ENCODE results near the gene GAREM1.

GAREM1 gene

DNA sequence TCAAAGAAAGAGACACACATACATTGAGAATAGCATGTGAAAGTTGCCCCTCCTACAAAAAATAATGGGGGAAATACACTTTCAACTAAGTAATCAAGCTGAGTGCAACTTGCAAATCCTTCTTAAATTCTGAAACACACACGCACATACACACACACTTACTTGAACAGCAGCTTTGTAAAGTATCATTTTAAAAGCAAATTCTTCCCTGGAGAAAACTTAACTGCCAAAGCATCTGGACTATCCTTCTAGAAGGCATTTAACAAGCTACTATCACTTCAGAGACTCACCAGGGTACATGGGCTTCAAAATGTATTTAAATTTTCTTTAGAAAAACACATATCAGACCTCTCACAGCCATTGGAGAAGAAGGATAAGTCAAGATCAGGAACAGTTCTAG lies 15.3 kb downstream of the GAREM1 start:
- no peak for DNase-seq

DNA sequence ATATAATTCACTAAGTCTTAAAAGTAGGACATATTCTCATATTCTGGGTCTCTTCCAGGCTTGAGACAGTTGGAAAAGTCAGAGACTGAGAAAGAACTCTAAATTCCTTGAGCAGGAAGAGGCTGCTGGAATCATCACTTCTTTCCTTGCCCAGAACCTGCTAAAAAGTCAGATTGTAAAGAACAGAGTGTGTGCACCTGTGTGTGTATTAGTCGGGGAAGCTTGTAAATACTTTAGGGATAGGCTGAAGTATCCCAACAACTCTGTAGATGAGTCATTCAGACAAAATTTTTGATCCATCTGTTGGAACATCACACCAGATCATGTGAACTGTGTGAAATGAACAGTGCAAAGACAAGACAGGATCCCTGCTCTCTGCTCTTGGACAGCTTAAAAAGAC lies 16.1 kb downstream of the GAREM1 start:
- no peak for DNase-seq

DNA sequence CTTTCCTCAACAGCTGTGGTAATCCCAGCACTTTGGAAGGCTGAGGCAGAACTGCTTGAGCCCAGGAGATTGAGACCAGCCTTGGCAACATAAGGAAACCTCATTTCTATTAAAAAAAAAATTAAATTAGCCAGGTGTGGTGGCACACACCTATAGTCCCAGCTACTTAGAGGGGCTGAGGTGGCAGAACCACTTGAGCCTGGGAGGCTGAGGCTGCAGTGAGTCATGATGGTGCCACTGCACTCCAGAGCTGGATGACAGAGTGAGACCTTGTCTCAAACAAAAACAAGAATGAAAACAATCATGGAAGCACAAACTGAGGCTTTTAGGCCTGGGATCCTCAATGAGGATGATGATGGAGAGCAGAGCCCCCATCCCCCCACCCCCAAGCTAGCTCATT lies 19.8 kb downstream of the GAREM1 start:
- DNase-seq: no peak

DNA sequence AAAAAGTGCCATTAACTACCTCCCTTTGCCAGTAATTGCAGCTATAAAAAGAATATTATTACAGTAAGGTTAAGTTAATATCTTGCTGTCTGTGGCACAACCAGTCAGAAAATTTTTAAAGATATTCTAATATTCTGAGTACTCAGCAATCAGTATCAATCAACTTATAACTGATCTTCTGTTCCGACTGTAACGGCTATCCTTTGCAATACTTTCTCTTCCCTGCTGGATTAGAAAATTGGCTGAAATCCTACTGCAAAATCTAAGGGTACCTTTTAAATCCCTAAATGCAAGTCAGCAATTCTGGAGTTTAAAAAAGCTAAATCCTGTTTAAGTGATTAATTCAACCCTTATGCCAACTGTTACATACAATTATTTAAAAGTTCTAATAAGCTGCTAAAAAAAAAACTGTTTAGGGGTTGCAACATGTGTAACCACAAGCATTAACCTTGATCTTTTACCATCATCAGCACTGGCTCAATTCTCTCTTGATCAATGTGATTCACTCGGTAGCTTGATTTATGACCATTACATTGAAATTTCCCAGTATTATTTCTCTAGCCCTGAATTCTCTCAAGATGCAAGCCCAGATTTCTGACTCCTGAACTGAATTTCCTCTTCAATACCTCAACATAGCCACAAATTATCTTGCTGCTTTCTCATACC lies 20.5 kb downstream of the GAREM1 start:
- no peak for DNase-seq

DNA sequence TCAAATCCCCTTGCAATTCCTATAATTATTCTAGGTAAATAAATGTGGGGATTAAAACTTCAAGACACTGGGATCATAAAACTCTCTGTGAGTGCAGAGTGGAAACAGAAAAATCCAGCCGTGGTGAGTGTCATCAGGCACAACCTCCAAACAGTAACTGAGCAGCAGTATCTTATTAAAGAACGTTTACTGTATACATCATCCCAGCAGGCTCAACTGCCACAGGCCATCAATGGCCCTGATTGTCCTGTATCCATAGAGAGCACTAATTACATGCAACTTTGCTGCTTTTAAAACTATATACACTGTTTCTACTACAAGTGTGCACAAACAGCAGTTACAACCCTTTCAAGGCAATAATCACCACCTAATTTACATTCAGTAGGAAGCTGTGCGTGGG lies 23.9 kb downstream of the GAREM1 start:
- no peak for DNase-seq

DNA sequence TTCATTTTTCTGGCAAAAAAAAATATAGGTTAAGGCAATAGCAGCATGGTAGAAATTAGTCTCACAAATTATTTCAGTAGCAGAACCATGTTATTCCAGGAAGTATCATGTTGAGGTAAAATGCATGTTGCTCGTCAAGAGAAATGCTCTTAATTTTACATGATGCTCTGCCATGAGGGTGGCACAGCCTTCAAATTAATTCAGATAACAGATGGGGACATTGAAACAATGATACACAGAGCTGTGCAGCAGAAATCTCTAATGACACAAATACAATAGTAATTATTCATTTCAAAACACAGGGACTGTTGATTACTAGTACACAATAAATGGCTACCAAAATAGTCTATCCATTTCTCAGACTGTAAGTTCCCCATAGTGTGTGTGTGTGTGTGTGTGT lies 24.8 kb downstream of the GAREM1 start:
- no peak for DNase-seq

DNA sequence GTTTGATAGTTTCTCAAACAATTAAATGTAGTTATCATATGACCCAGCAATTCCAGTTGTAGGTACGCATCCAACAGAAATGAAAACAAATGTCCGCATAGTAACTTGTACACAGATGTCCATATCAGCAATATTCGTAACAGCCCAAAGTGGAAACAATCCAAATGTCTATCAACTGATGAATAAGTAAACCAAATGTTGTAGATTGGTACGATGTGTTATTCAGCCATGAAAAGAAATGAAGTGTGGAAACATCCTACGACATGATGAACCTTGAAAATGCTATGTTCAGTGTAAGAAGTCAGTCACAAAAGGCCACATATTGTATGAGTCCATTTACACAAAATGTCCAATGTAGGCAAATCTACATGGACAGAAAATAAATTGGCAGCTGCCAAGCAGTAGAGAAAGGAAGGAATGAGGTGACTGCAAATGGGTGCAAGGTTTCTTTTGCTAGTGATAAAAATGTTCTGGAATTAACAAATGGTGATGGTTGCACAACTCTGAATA lies 26.9 kb downstream of the GAREM1 start:
- no peak for DNase-seq

DNA sequence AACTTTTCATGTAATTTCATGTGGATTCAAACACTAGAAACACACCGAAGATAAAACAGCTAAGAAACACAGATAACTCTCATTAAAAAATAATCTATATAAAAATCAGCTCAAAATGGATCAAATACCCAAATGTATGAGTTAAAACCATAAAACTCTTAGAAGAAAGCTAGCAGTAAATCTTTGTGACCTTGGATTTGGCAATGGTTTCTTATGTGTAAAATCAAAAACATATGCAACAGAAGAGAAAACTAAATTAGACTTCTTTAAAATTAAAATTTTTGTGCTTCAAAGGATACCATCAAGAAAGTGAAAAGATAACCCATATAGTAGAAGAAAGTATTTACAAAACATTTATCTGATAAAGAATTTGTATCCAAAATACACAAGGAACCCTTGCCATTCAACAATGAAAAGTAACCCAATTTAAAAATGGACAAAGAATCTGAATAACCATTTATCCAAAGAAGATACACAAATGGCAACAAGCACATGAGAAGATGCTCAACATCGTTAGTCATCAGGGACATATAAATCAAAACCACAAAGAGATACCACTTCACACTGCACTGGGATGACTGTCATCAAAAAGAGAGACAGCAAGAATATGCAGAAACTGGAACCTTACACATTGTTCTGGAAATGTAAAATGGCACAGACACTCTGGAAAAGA lies 27.5 kb downstream of the GAREM1 start:
- DNase-seq: no peak

DNA sequence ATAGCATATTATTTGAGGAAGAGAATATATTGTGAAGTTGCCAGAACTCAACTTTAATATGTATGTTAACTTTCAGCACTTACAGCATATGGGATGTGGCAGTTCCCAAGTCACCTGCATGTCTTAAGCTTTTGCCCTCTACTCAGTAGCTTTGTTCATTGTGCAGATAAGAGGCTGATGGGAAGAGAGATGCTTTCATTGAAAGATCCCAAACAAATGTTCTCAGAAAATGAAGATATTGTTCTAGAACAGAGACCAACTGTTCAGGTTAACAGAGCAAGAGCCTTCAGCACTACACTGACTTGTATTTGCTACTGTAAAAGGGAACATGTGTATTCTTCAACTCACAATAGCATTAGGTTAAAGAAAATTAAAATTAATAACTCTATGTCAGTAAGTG lies 28.1 kb downstream of the GAREM1 start:
- no peak for DNase-seq

DNA sequence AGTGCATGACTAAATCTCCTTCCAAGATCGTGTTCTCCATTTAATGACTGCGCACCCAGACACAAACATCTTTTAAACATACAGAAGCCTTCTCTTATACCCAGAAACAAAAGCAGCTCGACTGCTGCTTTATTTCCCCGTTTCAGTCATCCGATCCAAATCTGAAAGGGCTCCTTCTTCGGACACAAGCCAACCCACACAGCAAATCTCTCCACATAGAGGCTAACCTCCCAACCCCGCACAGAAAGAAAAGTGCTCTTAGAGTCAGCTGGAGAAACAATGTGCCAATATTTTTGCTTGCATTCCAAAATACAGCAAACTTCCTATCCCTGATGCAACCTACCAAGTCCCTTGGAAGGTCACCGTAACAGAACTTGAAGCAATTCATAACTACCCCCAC lies 29.1 kb downstream of the GAREM1 start:
- DNase-seq: no peak

DNA sequence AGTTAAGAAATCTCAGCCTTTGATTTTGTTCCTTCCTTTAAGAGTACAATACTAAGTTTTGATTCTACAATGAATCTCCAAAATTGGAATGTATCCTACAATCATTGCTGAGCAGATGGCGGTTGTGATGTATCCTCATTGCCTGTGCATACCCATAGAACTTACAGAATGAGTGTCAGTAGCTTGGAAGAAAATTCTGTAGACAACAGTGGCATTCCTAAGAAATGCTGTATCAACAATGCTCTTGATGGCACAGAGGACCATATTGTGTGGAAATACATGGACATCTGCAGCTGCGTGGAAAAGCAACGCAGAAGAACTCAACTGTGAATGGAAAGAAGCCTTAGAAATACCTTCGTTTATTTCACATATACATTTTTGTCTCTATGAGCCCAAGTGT lies 30.2 kb downstream of the GAREM1 start:
- no peak for DNase-seq

DNA sequence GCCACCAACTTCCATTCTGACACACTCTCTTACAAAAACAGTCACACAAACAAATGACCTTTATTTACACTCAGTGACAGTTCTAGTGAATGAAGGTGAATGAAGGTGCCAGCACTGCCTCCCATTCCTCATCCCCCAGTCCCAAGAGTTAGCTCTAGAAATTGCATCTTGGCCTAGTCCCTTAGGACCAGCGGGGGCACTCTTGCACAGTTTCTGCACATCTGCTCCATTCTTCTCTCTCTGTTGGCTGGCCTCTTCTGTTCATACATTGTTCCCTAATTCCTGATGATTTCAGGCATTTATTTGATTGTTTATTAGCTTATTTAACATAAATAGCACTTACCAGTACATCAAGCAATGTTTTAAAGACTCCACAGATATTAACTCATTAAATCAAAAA lies 30.9 kb downstream of the GAREM1 start:
- no peak for DNase-seq

DNA sequence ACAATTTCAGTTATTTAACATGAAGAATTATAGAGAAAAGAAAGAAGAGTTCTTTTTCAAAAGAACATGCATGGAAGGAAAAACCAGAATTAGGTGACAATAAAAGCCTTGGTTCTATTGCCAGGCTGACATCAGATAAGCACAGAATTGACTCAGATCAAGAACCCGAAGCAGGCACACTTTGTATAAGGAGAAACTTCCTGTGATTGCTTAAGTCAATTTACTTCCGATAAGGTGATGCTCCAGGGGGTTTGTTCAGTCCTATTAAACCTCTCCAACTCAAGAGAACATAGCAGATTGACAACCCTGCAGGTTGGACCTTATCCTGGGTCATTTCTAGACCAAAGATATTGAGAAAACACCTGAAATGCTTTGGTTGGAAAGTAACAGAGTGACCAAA lies 31.4 kb downstream of the GAREM1 start:
- no peak for DNase-seq

DNA sequence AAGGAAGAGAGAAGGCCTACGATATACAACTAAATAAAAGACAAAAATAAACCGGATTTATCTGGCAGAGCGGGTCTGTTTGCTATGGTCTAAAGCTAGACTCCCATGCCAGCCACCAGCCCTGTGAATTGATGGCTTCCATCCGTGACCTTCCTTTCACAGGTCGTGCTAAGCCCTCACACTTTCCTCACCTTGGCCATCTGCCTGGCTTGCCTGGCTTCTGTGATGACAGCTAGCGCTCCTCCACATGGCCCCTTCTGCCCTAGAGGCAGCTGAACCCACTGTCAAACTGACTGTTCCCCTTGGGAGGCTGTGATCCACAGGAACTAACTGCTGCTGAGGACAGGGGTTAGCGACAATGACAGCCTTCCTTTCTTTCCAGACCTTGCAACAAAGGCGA lies 32.5 kb downstream of the GAREM1 start:
- no peak for DNase-seq

DNA sequence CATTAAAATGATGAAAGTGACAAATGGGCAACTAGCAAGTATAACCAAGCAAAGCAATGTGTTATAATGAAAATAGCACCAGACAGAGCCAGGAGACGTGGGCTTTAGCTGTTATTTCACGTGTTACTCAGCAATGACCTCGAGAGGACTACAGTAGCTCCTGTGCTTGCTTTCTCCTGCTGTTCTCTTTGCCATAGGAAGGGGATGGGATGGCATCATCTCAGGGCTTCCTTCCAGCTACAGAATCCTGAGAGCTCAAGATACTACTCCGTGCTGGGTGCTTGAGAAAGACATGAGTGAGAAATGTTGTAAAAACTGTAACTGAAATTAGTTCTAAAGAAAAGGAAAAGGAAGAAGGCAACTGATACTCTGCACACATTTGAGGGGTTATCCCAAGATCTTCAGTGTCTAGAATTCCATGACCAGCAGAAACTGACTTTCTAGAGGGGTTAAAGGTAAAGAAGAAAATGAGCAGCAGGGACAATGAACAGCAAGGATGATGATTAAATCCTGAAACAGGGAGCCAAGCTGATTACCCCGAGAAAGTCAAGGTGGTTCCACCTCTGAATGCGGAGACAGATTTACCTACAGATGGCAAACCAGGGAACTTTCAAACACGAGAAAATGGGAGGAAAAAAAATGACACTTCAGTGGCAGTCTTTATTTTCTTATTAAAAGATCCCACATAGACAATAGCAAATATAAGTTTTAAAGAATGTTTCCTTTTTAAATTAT lies 33.4 kb downstream of the GAREM1 start:
- no peak for DNase-seq

DNA sequence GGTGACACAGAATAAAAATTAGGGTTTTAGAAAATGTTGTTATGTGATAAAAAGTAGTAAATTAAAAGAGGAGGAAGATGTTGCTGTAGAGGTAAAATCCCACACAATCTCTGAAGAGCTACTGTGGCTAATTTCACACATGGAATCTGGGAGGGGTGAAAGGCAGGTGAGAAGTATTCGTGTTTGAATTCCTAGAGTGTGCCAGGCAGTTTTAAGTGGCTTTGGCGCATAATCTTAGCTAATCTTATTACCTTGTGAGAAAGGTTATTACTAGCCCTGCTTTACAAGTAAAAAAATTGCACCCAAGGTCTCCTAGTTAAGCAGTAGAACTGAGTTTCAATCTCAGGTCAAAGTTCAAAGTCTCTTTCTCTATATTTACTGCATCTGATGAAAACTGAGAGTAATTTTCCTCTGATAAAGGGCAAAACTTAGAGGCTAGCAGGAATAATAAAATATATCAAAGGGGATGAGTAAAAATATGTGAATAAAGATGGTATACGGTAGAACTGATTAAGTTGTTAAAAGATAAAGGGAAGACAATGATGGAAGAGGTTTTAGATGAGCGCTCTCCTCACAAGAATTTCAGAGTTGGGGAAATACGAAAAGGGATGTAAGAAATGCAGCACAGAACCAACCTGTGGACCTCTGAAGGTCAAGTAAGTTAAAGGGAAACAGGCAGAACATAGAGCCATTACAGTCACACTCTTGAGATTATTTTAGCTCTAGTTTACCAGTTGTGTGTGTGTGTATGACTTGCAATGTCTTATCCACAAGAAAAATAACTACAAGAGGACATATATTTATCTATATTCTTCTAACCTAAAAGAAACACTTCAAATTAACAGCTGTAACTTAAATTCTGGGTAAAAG lies 34.8 kb downstream of the GAREM1 start:
- DNase-seq: no peak

DNA sequence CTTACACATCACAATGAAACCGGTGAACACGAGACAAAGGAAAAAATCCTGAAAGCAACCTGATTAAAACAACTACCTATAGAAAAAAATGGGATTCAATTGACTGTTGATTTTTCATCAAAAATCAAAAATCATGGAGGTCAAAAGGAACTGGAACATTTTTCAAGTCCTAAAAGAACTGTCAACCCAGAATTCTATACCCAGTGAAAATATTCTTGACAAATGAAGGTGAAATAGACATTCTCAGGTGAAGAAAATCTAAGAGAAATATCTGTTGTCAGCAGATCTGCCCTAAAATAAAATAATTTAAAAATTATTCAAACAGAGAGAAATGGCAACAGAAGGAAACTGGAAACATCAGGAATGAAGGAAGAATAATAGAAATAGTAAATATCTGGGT lies 38.9 kb downstream of the GAREM1 start:
- no peak for DNase-seq

DNA sequence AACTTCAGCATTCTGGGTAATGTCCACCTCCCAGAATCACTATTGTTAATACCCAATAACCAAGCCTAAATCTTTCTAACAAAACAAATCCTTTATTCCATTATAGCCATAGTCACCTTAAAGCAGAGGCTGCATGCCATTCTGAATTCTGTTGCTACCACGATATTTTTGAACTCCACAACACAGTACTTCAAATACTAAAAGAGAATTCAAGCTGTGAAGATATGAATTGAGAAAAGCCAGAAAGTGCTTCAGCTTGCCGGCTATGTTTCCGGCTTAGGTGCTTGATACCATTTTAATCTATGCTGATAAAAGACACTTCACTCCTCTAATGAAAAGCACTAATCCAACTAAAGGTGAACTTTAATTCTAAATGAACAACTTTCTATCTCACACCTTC lies 41.3 kb downstream of the GAREM1 start:
- no peak for DNase-seq

DNA sequence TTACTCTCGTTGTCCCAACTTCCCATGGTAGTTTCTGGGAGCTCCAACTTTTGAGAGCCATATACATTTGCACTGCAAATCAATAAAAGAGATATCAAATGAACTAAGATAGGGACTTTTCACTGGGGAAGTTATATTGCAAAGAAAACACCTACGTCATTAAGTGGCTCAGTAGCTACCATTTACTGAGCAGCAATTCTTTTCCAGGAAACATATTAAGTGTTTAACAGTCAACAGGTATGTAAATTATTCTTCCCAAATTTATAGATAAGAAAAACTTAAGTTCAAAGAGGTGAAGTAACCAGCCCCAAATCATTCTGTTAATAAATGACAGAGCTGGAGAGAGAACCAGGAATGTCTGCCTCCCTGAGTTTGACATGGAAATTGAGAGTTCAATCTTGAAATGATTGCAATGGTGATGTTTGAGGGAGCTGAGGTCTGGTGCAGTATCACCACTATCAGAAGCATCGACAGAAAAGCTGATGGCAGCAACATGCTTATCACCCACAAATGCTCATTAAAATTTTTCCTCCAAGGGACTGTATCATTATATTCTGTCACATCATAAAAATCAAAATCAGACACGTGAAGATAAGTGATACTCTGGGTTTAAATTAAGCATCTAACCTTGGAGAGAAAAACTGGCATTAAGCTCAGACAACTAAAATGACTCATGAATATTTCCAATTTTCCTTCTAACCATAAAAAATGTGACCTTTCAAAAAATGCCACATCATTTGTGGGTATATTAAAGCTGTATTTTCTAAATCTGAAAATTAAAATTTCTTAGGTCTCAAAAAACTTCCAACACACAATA lies 43.4 kb downstream of the GAREM1 start:
- no peak for DNase-seq

DNA sequence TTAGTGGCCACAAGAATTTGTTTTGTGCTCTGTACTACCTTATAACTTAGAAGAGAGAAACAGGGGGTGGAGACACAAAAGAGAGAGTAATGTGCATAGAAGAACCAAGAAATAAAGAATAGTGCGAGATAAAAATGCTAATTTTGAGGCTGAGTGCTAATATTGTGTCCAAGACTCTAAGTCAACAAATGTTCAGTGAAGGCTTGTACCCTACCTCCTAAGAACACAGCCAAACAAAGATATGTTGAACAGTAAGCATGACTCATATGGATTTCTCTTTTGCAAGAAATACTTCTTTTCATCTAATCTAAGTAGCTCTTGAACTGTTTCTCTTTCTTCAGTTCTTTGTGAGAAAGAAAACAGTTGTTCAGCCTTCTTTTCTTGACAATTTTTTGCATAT lies 45.2 kb downstream of the GAREM1 start:
- DNase-seq: no peak

DNA sequence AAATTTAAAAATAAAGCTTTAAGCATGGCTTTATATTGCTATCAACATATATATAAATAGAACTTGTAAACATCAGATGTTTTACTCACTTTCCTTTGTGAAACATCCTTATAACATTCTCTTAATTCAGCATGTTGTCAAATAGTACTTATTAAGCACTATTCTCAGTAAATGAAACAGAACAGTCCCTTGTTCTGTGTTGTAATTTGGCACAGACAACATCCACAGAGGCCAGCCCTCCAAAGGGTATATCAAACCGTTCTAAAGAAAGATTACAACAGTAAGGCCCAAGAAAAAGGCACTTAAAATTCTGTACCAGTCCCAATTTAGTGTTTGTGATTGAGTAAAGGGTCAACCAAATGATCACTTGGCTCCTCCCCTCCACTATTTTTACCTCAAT lies 46.0 kb downstream of the GAREM1 start:
- no peak for DNase-seq
